Activated naive CD8-positive, alpha-beta T cell treated with anti-CD3 and anti-CD28 coated beads, Interleukin-2, amount 50 U/mL, for 16 hours (primary cell): ENCODE measurements around the gene MSX2.

ENCODE experiments used
- DNase-seq: peaks from one replicate; pipeline ENCODE4 v3.0.0-alpha.2; 2020; ENCODE audit warnings: low read depth, low spot score

Gene MSX2

DNA sequence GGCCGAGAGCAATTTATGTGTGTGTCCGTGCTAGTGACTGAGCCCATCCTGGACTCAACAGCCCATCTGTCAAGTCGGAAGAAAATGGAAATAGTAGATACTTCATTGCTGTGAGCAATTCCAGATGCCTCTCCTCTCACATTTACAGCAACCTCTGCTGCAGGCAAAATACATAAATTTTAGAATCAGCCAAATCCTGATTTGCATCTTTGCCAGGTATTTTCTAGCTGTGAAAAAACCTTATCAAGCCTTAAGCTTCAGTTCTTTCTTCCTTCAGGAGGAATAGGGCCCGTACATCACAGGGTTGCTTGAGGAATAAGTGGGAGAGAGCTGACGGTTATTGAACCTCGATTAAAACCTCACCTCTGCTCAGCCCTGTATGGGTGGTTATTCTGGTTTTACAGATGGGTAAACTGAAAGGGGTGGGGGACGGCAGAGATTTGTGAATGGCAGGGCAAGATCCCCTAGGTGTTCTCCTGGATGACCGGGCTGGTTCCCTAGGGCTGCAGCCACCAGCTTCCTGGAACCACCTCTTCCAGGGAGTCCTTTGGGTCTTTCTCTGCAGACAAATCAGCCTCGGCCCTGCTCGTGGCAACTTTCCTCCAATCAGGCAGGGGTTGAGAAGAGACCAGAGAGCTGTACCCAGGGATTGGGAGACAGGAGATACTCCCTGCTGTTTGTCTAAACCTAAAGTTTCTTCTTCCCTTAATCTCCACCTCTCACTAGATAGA, 5.3 kb upstream of the MSX2 start:
- DNase-seq: no peak

- DNase-seq: no peak
Observed at GRCh38 chr5:174719793-174720611, 4.4 kb upstream of the MSX2 start.

- DNase-seq: no peak
Observed at GRCh38 chr5:174720612-174721529, 3.5 kb upstream of the MSX2 start.

DNA sequence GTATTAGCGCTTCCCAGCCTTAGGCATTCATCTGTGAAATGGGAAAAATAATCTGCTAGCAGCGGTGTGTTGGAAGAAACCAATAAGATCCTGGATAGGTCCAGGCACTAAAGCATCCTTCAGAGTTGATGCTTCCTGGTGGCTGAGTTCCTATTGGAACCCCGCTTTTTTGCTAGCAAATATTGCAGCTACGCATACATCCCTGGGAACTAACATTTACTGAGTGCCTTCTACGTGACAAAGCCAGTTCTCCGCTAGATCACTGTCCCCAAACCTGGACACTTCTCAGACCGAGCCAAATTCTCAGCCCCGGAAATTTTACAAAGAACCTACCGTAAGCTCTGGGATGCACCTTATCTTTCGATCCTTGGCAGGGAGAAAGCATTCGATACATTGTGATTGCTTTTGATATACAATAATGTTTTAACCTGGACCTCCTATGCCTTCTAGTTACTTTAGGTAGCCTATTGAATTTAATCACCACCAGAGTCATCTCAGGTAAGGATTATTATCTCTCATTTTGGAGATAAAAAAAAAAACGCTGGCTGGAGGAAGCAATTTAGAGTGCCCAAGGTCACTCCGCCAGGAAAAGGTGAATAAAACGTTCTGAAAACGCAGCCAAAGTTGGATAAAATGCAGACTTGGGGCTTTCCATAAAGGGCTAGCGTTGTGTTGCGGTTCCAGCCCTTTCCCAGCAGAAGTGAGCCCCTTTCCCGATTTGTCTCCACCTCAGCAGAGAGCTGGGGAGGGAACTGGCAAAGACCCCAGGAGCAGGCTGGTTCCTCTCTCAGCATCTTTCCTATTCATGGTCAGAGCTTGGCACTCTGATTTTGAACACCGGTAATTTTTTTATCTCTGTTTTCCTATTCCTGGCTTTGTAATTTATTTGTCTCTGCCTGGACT, 2.6 kb upstream of the MSX2 start:
- no peak for DNase-seq

DNA sequence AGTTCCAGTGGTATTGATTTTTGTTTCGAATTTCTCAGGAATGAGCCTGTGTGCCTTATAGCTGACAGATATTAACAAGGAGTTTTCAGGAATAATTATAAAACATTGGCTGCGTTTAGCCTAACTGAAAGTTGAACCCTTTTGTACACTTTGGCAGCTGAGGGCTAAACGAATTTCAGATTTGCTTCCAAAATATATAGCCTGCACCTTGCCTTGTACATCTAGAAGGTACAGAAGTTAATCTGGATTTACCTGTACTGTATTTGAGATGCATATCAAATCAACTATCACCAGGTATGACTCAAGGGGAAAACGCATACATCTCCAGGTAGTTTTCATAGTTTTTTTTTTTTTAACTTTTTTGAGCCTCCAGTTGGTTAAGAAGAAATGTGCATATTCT, 1.9 kb upstream of the MSX2 start:
- no peak for DNase-seq

- no peak for DNase-seq
Observed at GRCh38 chr5:174723315-174723978, 935 bp upstream of the MSX2 start.

DNA sequence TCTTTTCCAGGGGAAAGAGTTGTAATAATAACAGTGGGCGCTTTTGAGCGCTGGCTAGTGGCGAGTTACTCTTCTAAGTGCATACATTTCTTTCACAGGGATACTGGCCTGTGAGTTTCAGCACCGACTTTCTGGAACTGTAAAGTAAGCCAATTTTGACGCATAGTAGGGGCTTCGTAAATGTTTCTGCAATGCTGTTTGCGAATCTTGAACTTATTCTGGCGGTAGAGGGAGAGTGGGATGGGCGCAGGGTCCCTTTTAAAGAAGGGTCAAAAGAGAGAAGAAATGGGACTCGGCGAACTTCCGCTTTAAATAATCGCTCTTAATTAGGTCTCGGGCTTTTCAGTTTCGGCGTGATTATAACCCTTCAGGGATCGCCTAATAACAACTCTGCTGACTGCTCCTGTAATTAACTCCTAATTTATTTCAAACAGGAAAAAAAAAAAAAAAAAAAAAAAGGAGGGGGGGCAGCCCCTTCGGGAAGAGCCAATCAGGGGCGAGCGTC, 351 bp upstream of the MSX2 start:
- no peak for DNase-seq

DNA sequence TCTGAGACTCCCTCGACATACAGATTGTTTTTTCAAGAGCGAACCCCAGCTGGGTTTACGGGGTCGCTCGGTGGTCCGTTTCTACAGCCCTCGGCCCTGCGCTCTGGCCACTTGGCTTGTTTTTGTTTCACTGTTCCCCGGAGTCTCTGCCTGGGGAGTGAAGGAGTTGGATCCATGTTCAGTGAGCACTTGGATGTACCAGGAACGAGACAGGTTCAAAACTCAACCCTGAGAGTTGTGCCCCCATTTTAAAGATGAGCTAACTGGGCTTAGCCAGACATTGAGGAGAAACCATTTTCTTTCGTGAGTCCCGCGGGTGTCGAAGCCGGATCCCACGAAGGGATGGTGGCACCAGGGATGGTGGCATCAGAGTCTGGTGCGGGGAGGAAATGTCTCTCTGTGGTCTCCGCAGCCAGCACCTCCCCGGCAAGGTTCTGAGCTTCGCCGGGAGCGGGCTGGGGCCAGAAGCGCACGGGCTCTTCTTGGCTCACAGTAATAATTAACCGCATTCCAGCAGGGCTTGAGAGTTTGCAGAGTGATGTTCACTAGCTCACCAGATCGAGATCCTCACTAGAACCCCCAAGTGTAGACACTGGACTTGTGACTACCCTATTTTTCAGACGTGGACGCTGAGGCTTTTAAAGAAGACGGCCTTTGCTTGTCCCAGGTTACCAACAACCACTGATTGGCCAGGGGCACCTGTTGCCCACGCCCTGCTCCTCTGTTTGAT, 1.0 kb downstream of the MSX2 start:
- DNase-seq: no peak

DNA sequence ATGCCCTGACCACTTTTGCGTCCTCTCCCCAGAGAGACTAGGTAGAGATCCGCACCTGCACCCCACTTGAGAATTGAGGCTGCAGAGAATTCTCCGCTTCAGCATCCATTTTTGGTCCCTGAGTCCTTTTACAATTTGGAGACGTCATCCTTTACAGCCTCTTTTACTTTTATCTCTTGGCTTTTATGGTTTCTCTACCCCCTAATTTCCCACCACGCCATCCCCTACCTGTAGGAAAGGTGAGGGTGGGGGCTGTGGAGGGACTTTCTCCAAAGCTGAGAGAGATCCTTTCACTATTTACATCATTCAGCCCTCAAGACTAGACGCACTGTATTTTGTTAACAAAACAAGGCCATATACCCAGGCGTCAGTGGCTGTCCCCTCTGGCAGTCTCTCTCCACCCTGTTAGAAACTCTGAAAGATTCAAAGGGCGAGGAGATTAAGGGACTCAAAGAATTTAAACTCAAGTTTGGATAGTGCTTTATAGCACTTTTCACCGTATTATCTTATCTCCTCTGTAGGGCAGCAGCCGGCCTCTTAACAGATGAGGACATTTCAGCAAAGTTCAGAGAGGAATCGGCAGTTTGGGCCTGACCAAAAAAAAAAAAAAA, 1.7 kb downstream of the MSX2 start:
- DNase-seq: no peak

GRCh38 chr5:174726916-174727793, 2.8 kb downstream of the MSX2 start:
- DNase-seq: no peak

- no peak for DNase-seq
Observed at GRCh38 chr5:174727794-174728680, 3.7 kb downstream of the MSX2 start.

DNA sequence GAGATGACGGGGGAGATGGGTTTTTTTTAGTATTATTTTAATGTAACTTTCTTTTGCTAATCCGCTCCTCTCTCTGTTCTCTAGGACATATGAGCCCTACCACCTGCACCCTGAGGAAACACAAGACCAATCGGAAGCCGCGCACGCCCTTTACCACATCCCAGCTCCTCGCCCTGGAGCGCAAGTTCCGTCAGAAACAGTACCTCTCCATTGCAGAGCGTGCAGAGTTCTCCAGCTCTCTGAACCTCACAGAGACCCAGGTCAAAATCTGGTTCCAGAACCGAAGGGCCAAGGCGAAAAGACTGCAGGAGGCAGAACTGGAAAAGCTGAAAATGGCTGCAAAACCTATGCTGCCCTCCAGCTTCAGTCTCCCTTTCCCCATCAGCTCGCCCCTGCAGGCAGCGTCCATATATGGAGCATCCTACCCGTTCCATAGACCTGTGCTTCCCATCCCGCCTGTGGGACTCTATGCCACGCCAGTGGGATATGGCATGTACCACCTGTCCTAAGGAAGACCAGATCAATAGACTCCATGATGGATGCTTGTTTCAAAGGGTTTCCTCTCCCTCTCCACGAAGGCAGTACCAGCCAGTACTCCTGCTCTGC, 4.8 kb downstream of the MSX2 start:
- no peak for DNase-seq

DNA sequence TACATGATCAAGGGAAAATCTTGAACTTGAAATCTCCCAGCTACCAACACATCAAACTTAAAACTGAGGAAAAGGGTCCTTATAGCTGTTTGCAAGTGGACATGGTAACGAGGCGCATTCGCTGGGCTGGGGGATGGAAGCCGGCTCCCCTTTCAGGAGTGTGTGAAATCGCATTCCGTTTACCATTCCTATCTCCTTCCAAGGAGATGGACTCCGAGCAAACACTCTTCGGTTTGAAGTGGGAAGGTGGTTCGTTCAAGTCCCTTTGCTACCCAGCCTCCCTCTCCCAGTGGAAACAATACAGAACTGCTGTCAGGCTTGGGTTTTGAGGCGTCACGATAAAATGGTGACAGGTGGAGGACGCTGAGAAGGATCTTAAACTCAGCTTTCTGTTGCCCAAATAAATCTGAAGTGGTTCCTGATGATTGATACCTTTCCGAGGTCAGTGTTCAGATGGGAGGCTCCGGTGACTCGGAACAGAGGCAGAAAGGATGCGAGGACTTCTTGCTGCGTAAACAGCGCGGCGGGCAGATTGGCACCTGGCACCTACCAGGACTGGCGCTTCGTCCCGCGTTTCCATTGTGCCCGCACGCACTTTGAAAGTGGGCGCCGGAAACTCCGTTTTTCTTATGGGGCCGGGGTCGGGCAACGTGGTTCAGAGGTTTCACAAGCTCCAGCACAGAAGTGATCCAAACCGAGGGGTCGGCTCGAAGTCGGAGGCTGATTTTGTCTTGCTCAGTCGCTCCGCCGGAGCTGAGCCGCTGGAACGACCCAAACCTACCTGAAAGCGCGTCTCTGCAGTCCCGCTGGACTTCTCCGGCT, 7.0 kb downstream of the MSX2 start:
- DNase-seq: no peak

DNA sequence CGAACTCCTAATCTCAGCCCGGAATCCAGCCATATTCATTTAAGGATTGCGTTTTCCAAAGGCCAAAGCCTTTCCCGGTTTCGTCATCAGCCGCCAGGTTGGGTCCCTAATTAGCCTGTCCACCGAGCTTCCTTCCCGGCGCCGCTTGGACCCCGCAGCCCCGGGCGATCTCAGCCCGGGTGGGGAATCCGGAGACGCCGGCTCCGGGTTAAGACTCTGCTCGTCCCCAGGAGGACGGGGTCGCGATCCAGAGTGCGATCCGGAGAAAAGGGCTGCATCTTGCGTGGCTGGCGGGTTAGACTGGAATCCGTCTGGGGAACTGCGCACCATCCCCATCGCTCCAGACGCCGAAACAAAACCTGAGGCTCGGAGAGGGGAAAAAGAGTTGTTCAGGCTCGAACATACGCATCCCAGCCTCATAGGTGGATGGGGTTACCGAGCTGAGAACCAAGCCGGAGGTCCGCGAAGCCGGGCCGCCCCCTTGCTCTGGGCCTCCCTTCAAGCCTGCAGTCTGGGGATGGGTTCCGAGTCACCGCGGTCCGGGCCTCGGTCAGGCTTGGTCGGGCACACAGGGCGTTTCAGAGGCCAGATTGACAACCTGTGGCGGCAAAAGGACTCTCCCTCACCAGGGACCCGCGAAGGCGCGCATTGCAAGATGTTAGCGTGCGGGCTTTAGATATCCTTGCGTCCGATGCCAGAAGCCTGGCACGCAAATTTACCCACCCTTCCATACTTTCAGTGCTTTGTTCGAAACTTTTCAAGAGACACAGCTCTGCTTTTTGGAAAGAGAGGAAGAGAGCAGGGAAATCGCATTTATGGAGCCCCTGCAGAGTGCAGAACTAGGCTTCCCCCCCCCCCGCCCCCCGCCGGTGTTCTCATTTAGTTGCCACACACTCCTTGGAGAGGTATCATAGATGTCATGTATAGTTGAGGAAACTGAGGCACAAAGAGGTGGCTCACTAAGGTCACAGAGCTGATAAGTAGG, 7.9 kb downstream of the MSX2 start:
- no peak for DNase-seq
